GM23338 (cell line): ENCODE measurements around the gene XRN1.

Experiments used
- CTCF ChIP-seq, 2 experiments: fragments of 200-600 bp in 1 of 2; sonication (generic) in 1 of 2; conservative IDR thresholded peaks; 2 replicates each; pipeline versions ENCODE4 v1.5.1 to v1.6.1; 2016 to 2017; ENCODE audit warnings: antibody characterized with exemption in 2 of 2, low read depth in 2 of 2, mild to moderate bottlenecking in 2 of 2, moderate library complexity in 1 of 2
- POLR2AphosphoS5 ChIP-seq: IDR thresholded peaks from 2 replicates; pipeline ENCODE4 v1.6.1; 2016; ENCODE audit warnings: antibody characterized with exemption, low read depth
- REST ChIP-seq: IDR thresholded peaks from one replicate; pipeline ENCODE4 v1.6.1; 2018; ENCODE audit warnings: antibody characterized with exemption; ENCODE audit not compliant: unreplicated experiment

GRCh38 chr3:142363936-142364467 is 83.8 kb downstream of the XRN1 start:
- TF ChIP-seq CTCF (conservative IDR thresholded peaks at IDR 0.05; ENCODE audit: low read depth in 2 of 2): no peak
- no peak for TF ChIP-seq REST
- no peak for TF ChIP-seq POLR2AphosphoS5
